Central memory CD4-positive, alpha-beta T cell (primary cell): ENCODE results near the gene HK3.
"Not testable (repeated sequence)": the region's sequence is repeated elsewhere in the genome, so short reads cannot be mapped to it uniquely, and the experiment has no call there.

Source experiments
- DNase-seq: peaks from one replicate; pipeline ENCODE4 v3.0.0; 2022

The HK3 gene

GRCh38 chr5:176881816-176882566, 17.2 kb downstream of the HK3 start:
- DNase-seq = no peak

- no peak for DNase-seq
Observed at GRCh38 chr5:176881021-176881749, 18.0 kb downstream of the HK3 start.

- DNase-seq = no peak
Observed at GRCh38 chr5:176880366-176881020, 18.7 kb downstream of the HK3 start.

DNA sequence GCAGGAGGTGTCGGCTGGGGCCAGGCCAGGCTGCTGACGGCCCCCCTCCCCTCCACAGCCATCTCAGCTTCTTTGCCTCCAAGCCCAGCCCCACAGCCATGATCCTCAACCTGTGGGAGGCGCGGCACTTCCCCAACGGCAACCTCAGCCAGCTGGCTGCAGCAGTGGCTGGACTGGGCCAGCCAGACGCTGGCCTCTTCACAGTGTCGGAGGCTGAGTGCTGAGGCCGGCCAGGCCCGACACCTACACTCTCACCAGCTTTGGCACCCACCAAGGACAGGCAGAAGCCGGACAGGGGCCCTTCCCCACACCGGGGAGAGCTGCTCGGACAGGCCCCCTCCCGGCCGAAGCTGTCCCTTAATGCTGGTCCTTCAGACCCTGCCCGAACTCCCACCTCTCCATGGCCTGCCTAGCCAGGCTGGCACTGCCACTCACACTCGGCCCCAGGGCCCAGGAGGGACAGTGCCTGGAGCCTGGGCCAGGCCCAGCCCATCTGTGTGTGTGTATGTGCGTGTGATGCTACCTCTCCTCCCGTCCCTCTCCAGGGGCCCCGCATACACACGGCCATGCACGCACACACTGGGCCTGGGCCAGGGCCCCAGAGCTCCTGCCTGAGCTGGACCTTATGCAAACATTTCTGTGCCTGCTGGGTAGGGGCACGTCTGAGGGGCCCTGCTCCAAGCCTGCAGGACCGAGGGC, 19.3 kb downstream of the HK3 start:
- no peak for DNase-seq

- no peak for DNase-seq
Observed at GRCh38 chr5:176878906-176879662, 20.1 kb downstream of the HK3 start.

- DNase-seq = no peak
Observed at GRCh38 chr5:176878463-176878862, 20.7 kb downstream of the HK3 start.

DNA sequence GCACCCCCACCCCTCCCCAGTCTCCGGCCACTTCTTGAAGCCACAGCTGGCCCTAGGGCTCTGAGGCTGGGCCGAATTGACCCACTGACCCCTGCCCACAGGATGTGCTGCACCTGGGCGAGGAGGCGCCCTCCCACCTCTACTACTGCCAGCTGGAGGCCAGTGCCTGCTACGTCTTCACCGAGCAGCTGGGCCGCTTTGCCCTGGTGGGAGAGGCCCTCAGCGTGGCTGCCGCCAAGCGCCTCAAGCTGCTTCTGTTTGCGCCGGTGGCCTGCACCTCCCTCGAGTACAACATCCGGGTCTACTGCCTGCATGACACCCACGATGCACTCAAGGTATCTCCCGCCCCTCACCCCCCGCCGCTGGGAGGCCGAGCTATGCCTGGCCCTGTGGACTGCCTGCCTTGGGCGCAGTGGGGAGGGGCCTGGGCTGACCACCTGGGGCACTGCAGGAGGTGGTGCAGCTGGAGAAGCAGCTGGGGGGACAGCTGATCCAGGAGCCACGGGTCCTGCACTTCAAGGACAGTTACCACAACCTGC, 21.3 kb downstream of the HK3 start:
- DNase-seq = no peak

GRCh38 chr5:176876506-176877431, 22.4 kb downstream of the HK3 start:
- no peak for DNase-seq

DNA sequence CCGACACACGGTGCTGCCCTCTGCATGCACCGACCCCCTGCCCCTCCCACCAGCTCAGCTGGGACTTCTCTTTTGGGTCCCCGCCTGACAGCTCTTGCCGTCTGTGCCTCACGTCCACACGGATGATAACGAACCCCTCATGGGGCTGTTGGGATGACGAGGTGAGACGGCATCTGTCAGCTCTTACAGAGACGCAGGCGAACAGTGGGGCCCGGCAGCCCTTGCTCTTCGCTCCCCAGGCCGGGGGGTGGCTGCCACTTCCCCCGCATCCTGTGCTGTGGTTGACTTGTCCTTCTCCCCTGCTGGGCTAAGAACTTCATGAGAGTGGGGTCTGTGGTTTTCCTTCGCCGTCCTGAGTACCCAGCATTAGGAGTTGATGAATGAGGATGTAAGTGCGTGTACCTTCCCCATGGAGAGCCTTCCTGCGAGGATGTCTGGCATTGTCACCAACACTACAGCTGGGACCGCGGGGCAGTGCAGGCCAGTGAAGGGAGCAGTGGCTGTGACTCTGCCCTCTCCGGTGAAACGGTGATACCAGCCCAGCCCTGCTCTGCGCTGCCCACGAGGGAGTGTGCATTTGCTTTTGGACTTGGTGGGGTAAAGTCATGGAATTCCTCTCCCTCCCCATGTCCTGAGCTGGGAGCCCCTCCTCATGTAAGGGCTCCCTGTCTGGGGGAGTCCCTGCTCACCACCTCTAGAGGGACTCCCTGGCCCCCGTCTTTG, 23.2 kb downstream of the HK3 start:
- DNase-seq = no peak

- no peak for DNase-seq
Observed at GRCh38 chr5:176875014-176875550, 24.1 kb downstream of the HK3 start.

DNA sequence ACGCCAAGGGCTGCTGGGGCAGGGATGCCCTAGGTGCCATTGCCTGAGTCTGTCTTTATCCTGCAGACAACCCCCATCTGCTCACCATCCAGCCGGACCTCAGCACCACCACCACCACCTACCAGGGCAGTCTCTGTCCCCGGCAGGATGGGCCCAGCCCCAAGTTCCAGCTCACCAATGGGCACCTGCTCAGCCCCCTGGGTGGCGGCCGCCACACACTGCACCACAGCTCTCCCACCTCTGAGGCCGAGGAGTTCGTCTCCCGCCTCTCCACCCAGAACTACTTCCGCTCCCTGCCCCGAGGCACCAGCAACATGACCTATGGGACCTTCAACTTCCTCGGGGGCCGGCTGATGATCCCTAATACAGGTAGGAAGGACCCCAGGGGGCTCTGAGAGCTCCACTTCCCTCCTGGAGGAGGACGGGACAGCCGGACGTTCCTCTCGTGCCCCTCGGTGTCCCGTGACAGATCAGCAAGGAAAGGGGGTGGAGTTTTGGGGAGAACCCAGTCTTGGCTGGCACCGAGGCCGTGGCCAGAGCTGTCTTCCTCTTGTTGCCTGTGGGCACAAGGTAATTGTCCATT, 24.9 kb downstream of the HK3 start:
- DNase-seq = no peak

DNA sequence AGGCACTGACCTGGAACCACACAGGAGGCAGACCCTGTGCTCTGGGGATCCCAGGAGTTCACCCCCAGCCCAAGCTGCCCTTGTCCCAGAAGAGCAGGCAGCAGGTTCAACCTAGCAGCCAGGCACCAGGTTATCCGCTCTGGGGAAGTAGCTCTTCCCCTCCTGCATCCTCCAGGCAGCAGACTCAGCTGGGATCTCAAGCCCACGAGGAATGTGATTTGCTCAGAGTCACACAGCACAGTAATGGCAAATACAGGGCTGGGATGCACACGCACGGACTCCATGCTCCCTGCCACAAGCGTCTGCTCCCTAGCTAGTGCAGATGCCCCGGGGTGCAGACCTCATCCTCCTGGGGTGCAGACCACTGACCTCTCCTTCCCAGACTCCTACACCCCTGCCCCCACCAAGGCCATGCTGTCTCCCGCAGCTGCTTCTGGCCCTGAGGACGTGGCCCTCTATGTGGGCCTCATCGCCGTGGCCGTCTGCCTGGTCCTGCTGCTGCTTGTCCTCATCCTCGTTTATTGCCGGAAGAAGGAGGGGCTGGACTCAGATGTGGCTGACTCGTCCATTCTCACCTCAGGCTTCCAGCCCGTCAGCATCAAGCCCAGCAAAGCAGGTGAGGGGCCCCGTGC, 25.5 kb downstream of the HK3 start:
- DNase-seq = no peak

DNA sequence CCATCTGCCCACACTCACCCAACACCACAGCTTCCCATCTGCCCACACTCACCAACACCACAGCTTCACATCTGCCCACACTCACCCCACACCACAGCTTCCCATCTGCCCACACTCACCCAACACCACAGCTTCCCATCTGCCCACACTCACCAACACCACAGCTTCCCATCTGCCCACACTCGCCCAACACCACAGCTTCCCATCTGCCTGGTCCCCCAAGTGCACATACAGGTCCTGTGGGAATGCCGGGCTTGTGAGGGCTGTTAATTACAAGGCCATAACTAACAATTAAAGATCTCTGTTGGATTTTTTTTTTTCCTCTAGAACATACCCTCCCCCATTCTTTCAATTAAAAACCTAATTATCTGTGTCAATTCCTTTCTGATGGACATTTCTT, 26.1 kb downstream of the HK3 start:
- DNase-seq = peak; percentile 5

DNA sequence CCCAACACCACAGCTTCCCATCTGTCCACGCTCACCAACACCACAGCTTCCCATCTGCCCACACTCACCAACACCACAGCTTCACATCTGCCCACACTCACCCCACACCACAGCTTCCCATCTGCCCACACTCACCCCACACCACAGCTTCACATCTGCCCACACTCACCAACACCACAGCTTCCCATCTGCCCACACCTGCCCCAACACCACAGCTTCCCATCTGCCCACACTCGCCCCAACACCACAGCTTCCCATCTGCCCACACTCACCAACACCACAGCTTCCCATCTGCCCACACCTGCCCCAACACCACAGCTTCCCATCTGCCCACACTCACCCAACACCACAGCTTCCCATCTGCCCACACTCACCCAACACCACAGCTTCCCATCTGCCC, 26.6 kb downstream of the HK3 start:
- DNase-seq = not testable (repeated sequence)

GRCh38 chr5:176870644-176871043, 28.5 kb downstream of the HK3 start:
- not testable (repeated sequence) for DNase-seq

DNA sequence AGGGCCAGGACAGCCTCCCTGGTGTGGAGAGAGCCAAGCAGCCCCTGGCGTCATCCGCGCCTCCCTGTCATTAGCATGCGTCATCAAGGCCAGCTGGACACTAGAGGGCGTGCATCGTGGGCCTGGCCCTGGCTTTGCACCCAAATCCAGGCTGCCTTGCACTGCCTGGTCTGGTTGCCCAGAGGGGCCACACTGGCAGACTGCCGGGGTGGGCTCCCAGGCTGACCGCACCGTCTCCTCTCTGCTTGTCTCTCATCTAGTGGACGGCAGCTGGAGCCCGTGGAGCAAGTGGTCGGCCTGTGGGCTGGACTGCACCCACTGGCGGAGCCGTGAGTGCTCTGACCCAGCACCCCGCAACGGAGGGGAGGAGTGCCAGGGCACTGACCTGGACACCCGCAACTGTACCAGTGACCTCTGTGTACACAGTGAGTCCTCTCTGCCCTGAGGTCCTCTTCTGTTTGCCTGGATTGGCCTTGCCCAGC, 29.0 kb downstream of the HK3 start:
- DNase-seq = no peak

DNA sequence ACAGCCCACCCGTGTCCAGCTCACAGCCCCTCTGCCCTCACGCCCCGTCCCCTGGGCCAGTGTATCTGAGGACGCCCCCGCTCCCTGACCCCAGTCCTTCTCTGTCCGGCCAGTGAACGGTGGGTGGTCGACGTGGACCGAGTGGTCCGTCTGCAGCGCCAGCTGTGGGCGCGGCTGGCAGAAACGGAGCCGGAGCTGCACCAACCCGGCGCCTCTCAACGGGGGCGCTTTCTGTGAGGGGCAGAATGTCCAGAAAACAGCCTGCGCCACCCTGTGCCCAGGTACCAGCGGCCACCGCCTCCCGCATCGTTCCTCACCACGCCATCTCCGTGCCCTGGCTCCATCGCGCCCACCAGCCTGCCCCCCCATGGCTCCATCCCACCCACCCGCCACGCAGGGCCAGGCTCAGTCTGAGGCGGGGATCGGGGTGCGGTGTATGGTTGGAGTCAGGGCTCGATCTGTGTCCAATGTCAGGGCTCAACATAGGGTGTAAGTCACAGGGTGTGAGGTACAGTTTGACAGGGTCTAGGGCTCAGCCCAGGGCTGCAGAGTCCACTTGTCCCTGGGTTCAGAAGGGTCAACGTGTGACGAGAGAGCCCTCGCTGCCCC, 29.5 kb downstream of the HK3 start:
- no peak for DNase-seq

GRCh38 chr5:176868731-176869130, 30.4 kb downstream of the HK3 start:
- DNase-seq = no peak

DNA sequence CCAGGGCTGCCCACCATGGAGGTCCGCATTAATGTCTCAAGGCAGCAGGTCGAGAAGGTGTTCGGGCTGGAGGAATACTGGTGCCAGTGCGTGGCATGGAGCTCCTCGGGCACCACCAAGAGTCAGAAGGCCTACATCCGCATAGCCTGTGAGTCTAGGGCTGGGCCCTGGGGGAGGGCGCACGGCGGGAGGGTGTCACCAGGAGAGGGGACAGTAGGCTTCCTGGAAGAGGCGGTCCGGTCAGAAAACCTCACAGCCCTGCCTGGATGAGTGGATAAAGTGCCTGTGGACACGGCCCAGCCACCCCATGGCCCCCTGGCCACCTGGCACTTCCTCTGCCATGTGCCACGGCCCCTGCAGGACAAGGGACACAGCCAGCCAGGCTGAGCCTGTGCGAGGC, 31.0 kb downstream of the HK3 start:
- no peak for DNase-seq
